Epithelial cell of proximal tubule (primary cell): ENCODE data around the gene TAS2R39. TPM values are rescaled to one million over a fixed set of nuclear protein-coding genes. Genes with fewer than 3 reads are reported as not detected.
A peak's percentile ranks its signal among the peaks of the same experiment; 100 is the strongest.
"Not testable (repeated sequence)": the region's sequence is repeated elsewhere in the genome, so short reads cannot be mapped to it uniquely, and the experiment has no call there.

Source experiments
- DNase-seq: peaks from one replicate; pipeline ENCODE4 v3.0.0-alpha.2; 2011; ENCODE audit warnings: low read depth
- H3K4me3 ChIP-seq: 2 replicates; pipeline ENCODE4 v1.5.1; 2011; ENCODE audit warnings: low read depth, mild to moderate bottlenecking, low read length
- CTCF ChIP-seq: conservative IDR thresholded peaks from 2 replicates; pipeline ENCODE4 v1.5.1; 2012; ENCODE audit warnings: low read depth, mild to moderate bottlenecking, low read length
- total RNA-seq: library from RNA; depleted of rRNA; stranded (reverse); fragments of >200 nt; gene quantifications from 2 replicates; pipeline ENCODE4 v1.2.3, GENCODE V29; 2015

TAS2R39 gene
- not detected in 2 replicates for total RNA-seq

- no peak within 1 kb of the TSS for H3K4me3 ChIP-seq
- TF ChIP-seq CTCF = no peak
- DNase-seq = no peak
Observed at GRCh38 chr7:143183024-143183423, at the start of gene TAS2R39. Gene TAS2R39, plus strand, starts transcription at chr7:143183419. Its CDS starts 0 bp downstream, at chr7:143183419.

GRCh38 chr7:143147070-143147469, 36.1 kb upstream of the TAS2R39 start:
- H3K4me3 ChIP-seq = no peak overlapping the region
- no peak for DNase-seq
- no peak for TF ChIP-seq CTCF

GRCh38 chr7:143148050-143148449, 35.2 kb upstream of the TAS2R39 start:
- TF ChIP-seq CTCF = no peak
- no peak overlapping the region for H3K4me3 ChIP-seq
- no peak for DNase-seq

GRCh38 chr7:143148651-143149050, 34.6 kb upstream of the TAS2R39 start:
- DNase-seq = no peak
- no peak overlapping the region for H3K4me3 ChIP-seq
- no peak for TF ChIP-seq CTCF

- not testable (repeated sequence) for H3K4me3 ChIP-seq, DNase-seq
Observed at GRCh38 chr7:143150696-143151095, 32.5 kb upstream of the TAS2R39 start.

- not testable (repeated sequence) for DNase-seq, H3K4me3 ChIP-seq
Observed at GRCh38 chr7:143158617-143159016, 24.6 kb upstream of the TAS2R39 start.

GRCh38 chr7:143171697-143172096, 11.5 kb upstream of the TAS2R39 start:
- no peak for TF ChIP-seq CTCF
- DNase-seq = no peak
- no peak overlapping the region for H3K4me3 ChIP-seq

GRCh38 chr7:143172354-143172753, 10.9 kb upstream of the TAS2R39 start:
- no peak for TF ChIP-seq CTCF
- no peak for DNase-seq
- H3K4me3 ChIP-seq = peak overlapping the region; percentile 38
